SK-N-SH (cell line): ENCODE measurements around the gene TRNAU1AP. TPM values are rescaled to one million over a fixed set of nuclear protein-coding genes. Genes with fewer than 3 reads are reported as not detected.

Source experiments
- CTCF ChIA-PET: fragments of 300-600, 350-600 bp; formaldehyde crosslinking; extraction: SDS; loops from one replicate; lab custom pipeline; 2021; lab: Yijun Ruan, JAX
- POLR2A ChIA-PET: fragments of 350-600 bp; sonication (Branson Sonifier 250); formaldehyde crosslinking; extraction: SDS; loops from one replicate; lab custom pipeline; 2020; ENCODE audit warnings: antibody characterized with exemption, inconsistent platforms; lab: Yijun Ruan, JAX
- DNase-seq: peaks from one replicate; pipeline ENCODE4 v3.0.0; 2012
- H2AFZ ChIP-seq: fragments of 200-600 bp; sonication (generic); 2 replicates; pipeline ENCODE4 v1.8.1; 2016; ENCODE audit warnings: antibody characterized with exemption, mild to moderate bottlenecking, low read depth
- H3F3A ChIP-seq: fragments of 200-600 bp; sonication (generic); replicated peaks from 2 replicates; pipeline ENCODE3; 2016; ENCODE audit warnings: antibody characterized with exemption, mild to moderate bottlenecking; ENCODE audit not compliant: insufficient read depth
- H3K27ac ChIP-seq, 2 experiments: fragments of 200-500 bp in 1 of 2; fragments of 200-600 bp in 1 of 2; sonication (Bioruptor generic) in 1 of 2; sonication (generic), shearing (Covaris generic) in 1 of 2; 2 replicates each; pipeline versions ENCODE4 v1.5.1 to v1.6.1; 2014 to 2016; ENCODE audit warnings: low read depth in 2 of 2, inconsistent platforms in 1 of 2, low read length in 1 of 2, mild to moderate bottlenecking in 1 of 2, mixed read lengths in 1 of 2
- H3K27me3 ChIP-seq: fragments of 200-600 bp; sonication (generic), shearing (Covaris generic); 2 replicates; pipeline ENCODE4 v1.6.1; 2016; ENCODE audit warnings: mixed run types; ENCODE audit not compliant: insufficient read depth
- H3K36me3 ChIP-seq, 2 experiments: fragments of 200-500 bp in 1 of 2; fragments of 200-600 bp in 1 of 2; sonication (Bioruptor generic) in 1 of 2; sonication (generic) in 1 of 2; replicated peaks in 1 of 2; 2 replicates each; pipeline versions ENCODE3 to v1.5.1; 2014 to 2016; ENCODE audit warnings: low read length in 1 of 2, mild to moderate bottlenecking in 1 of 2; ENCODE audit not compliant: insufficient read depth in 2 of 2, control insufficient read depth in 1 of 2
- H3K4me1 ChIP-seq, 2 experiments: fragments of 200-500 bp in 1 of 2; fragments of 200-600 bp in 1 of 2; sonication (Bioruptor generic) in 1 of 2; sonication (generic), shearing (Covaris generic) in 1 of 2; 2 replicates each; pipeline versions ENCODE4 v1.5.1 to v1.6.1; 2014 to 2016; ENCODE audit warnings: low read depth in 1 of 2, low read length in 1 of 2, mixed run types in 1 of 2; ENCODE audit not compliant: insufficient read depth in 2 of 2, control insufficient read depth in 1 of 2
- H3K4me2 ChIP-seq: fragments of 200-600 bp; sonication (generic), shearing (Covaris generic); 2 replicates; pipeline ENCODE4 v1.6.1; 2017; ENCODE audit warnings: mixed run types
- H3K4me3 ChIP-seq, 2 experiments: fragments of 200-500 bp in 1 of 2; fragments of 200-600 bp in 1 of 2; sonication (Bioruptor generic) in 1 of 2; sonication (generic), shearing (Covaris generic) in 1 of 2; 2 replicates each; pipeline versions ENCODE4 v1.5.1 to v1.8.1; 2014 to 2016; ENCODE audit warnings: low read depth in 2 of 2, inconsistent platforms in 1 of 2, low read length in 1 of 2, mild to moderate bottlenecking in 1 of 2, mixed read lengths in 1 of 2, moderate library complexity in 1 of 2
- H3K79me2 ChIP-seq: fragments of 200-600 bp; sonication (generic); 2 replicates; pipeline ENCODE4 v1.8.1; 2017; ENCODE audit warnings: mild to moderate bottlenecking; ENCODE audit not compliant: insufficient read depth
- H3K9ac ChIP-seq: fragments of 200-600 bp; sonication (generic); 2 replicates; pipeline ENCODE4 v1.6.1; 2017; ENCODE audit warnings: mixed run types
- H3K9me2 ChIP-seq: fragments of 200-600 bp; sonication (generic); 2 replicates; pipeline ENCODE4 v1.6.1; 2017; ENCODE audit warnings: mixed run types
- H3K9me3 ChIP-seq: fragments of 200-600 bp; sonication (generic); 2 replicates; pipeline ENCODE4 v1.6.1; 2017; ENCODE audit warnings: mixed run types, mild to moderate bottlenecking, moderate library complexity
- H4K20me1 ChIP-seq: fragments of 200-600 bp; sonication (generic); 2 replicates; pipeline ENCODE4 v1.6.1; 2017; ENCODE audit warnings: mild to moderate bottlenecking, mixed run types; ENCODE audit not compliant: insufficient read depth
- CHD2 ChIP-seq: fragments of 150-350 bp; IDR thresholded peaks from 2 replicates; pipeline ENCODE4 v1.6.1; 2018; ENCODE audit warnings: low read length; ENCODE audit not compliant: partially characterized antibody
- GABPA ChIP-seq: IDR thresholded peaks from 2 replicates; pipeline ENCODE4 v1.4.0; 2012; ENCODE audit warnings: low read depth, mild to moderate bottlenecking
- MXI1 ChIP-seq: IDR thresholded peaks from 2 replicates; pipeline ENCODE4 v1.6.1; 2012; ENCODE audit warnings: mild to moderate bottlenecking, low read depth, low read length, improper control_type of control experiment
- POLR2AphosphoS5 ChIP-seq: IDR thresholded peaks from 2 replicates; pipeline ENCODE4 v1.6.1; 2012; ENCODE audit warnings: low read depth, low read length
- TAF1 ChIP-seq: IDR thresholded peaks from 2 replicates; pipeline ENCODE4 v1.6.1; 2012; ENCODE audit warnings: low read depth, mild to moderate bottlenecking, low read length, moderate library complexity, borderline replicate concordance
- TCF12 ChIP-seq: IDR thresholded peaks from 2 replicates; pipeline ENCODE4 v1.4.0; 2012
- TEAD4 ChIP-seq: IDR thresholded peaks from 2 replicates; pipeline ENCODE4 v1.4.0; 2012; ENCODE audit warnings: mild to moderate bottlenecking, borderline replicate concordance; ENCODE audit not compliant: insufficient read depth
- USF1 ChIP-seq: IDR thresholded peaks from 2 replicates; pipeline ENCODE4 v1.4.0; 2012; ENCODE audit warnings: low read depth, borderline replicate concordance
- WGBS: methylation state at CpG from one replicate; pipeline ENCODE4 v1.1.6; 2017; ENCODE audit warnings: low lambda C conversion rate; 5-methylcytosine and 5-hydroxymethylcytosine counted together
- polyA plus RNA-seq, 3 experiments: library from polyadenylated mRNA; depleted of rRNA; stranded (reverse); fragments of >200 nt; gene quantifications; 2 replicates each; pipeline ENCODE4 v1.2.3, GENCODE V29; 2012

The TRNAU1AP gene
- polyA plus RNA-seq, 1 of the 3 experiments (the other 2 are of a cell fraction): 25.8 TPM

GRCh38 chr1:28507247-28507645 lies 45.6 kb upstream of the TRNAU1AP start:
- TF ChIP-seq MXI1 (0 out of 2 replicates have a peak, but pooled peaks have one; percentile 39), CHD2 (peak; percentile 27), GABPA (no peak)
- no peak overlapping the region for H2AFZ ChIP-seq
- H3K27me3 ChIP-seq: no peaks in the 10 kb centered on the region
- H3K9me3 ChIP-seq: no peaks in the 10 kb centered on the region
- 0% methylated on average over 11 of the region's 11 CpGs for WGBS
- ChIA-PET POLR2A (interaction anchor here (0.6 to 2.7 kb wide), 8 partner anchors 10 to 259 kb away, joined by 3 to 9 read pairs (median 4); partner anchors contain the start of genes MED18 and RNU11), CTCF (interaction anchor here (1.1 to 2.4 kb wide), 3 partner anchors 74 to 98 kb away, joined by 3 to 11 read pairs (median 7); no protein-coding TSS in a partner anchor)
- DNase-seq: no peak
- H3K4me1 ChIP-seq: peaks cover 18 to 20% of the 10 kb centered on the region in 2 experiments; a peak in 3 of 4 replicates
- peaks cover 50% of the 10 kb centered on the region for H3K79me2 ChIP-seq
- peak overlapping the region; percentile 99 for H3K9ac ChIP-seq
- peaks cover 68% of the 10 kb centered on the region for H3F3A ChIP-seq
- peaks cover 58% of the 10 kb centered on the region for H4K20me1 ChIP-seq
- no peaks in the 10 kb centered on the region for H3K9me2 ChIP-seq
- peaks cover 41 to 59% of the 10 kb centered on the region in 2 experiments for H3K36me3 ChIP-seq
- H3K27ac ChIP-seq: peak overlapping the region; percentile 75 to 90
- H3K4me2 ChIP-seq: peak overlapping the region; percentile 88
- H3K4me3 ChIP-seq: peak overlapping the region; percentile 70 to 98

DNA sequence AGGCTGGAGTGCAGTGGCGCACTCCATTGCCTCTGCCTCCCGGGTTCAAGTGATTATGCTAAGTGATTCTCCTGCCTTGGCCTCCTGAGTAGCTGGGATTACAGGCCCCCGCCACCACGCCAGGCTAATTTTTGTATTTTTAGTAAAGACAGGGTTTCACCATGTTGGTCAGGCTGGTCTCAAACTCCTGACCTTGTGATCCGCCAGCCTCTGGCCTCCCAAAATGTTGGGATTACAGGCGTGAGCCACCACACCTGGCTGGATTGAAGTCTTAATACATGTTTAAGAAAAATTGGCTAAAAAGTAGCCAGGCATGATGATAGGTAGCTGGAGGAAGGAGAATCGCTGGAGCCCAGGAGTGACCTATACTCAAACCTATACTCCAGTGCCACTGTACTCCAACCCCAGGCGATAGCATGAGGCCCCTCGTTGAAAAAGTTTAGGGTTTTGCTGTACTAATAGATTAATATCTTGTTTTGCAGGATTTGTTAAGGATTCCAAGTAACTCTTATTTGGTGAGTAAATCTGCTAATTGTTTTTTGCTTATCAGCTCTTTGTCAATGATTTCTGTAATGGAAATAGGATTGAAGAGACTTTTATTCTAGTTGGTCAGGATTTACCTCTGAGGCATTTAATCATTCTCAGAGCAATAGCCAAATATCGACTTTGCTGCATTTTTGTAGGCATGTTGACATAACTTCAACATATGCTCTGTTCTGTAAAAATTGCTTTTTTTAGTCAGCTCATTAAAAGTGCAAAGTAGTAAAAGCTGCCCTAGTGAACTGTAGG lies 45.0 kb upstream of the TRNAU1AP start:
- no peak for DNase-seq
- Histone ChIP-seq H3K36me3 (peaks cover 44 to 65% of the 10 kb centered on the region in 2 experiments), H3K27ac (peak overlapping the region; percentile 75 to 90), H3K4me3 (peak overlapping the region; percentile 70 to 98), H3K27me3 (no peaks in the 10 kb centered on the region), H3K79me2 (peaks cover 50% of the 10 kb centered on the region), H2AFZ (no peak overlapping the region), H3K4me2 (peak overlapping the region; percentile 88), H3F3A (peaks cover 73% of the 10 kb centered on the region), H3K9me3 (no peaks in the 10 kb centered on the region), H3K9ac (peak overlapping the region; percentile 99), H4K20me1 (peaks cover 64% of the 10 kb centered on the region), H3K4me1 (peaks cover 18 to 20% of the 10 kb centered on the region in 2 experiments; a peak in 3 of 4 replicates), H3K9me2 (no peaks in the 10 kb centered on the region)
- ChIA-PET CTCF (interaction anchor here (1.1 to 2.4 kb wide), 5 partner anchors 74 to 229 kb away, joined by 3 to 11 read pairs (median 5); partner anchors contain the start of gene YTHDF2), POLR2A (interaction anchor here (0.6 to 2.7 kb wide), 9 partner anchors 10 to 259 kb away, joined by 3 to 9 read pairs (median 4); partner anchors contain the start of genes MED18 and RNU11)
- WGBS: under 1% methylated on average over 10 of the region's 10 CpGs
- no peak for TF ChIP-seq TEAD4
- peak; percentile 8; the same call in 1 of the 2 replicates for TF ChIP-seq MXI1
- 0 out of 2 replicates have a peak, but pooled peaks have one; percentile 18 for TF ChIP-seq POLR2AphosphoS5
- no peak for TF ChIP-seq TCF12
- TF ChIP-seq TAF1: no peak
- no peak for TF ChIP-seq USF1
